HG02970 (cell line): ENCODE results near the gene GFRA1.

ENCODE experiments used
- ATAC-seq: cut with Tn5 transposase; IDR thresholded peaks from one replicate; pipeline ENCODE4 v1.9.1; 2021; ENCODE audit warnings: mild to moderate bottlenecking, moderate library complexity, moderate number of reproducible peaks; ENCODE audit not compliant: unreplicated experiment, low FRiP score

GFRA1 gene

GRCh38 chr10:116134322-116134721 is 138.7 kb downstream of the GFRA1 start:
- no peak for ATAC-seq

GRCh38 chr10:116133634-116134033 is 139.4 kb downstream of the GFRA1 start:
- no peak for ATAC-seq

- ATAC-seq = no peak
Observed at GRCh38 chr10:116132780-116133399, 140.1 kb downstream of the GFRA1 start.

- no peak for ATAC-seq
Observed at GRCh38 chr10:116130006-116130405, 143.0 kb downstream of the GFRA1 start.

- ATAC-seq = no peak
Observed at GRCh38 chr10:116126954-116127695, 145.9 kb downstream of the GFRA1 start.

GRCh38 chr10:116126239-116126638 is 146.8 kb downstream of the GFRA1 start:
- no peak for ATAC-seq

- no peak for ATAC-seq
Observed at GRCh38 chr10:116125180-116125579, 147.8 kb downstream of the GFRA1 start.

GRCh38 chr10:116124777-116125176 is 148.2 kb downstream of the GFRA1 start:
- no peak for ATAC-seq

GRCh38 chr10:116122664-116123063 is 150.3 kb downstream of the GFRA1 start:
- ATAC-seq = no peak

- no peak for ATAC-seq
Observed at GRCh38 chr10:116121640-116122525, 151.1 kb downstream of the GFRA1 start.

GRCh38 chr10:116120688-116121455 is 152.1 kb downstream of the GFRA1 start:
- ATAC-seq = no peak

- ATAC-seq = no peak
Observed at GRCh38 chr10:116118847-116119246, 154.2 kb downstream of the GFRA1 start.

GRCh38 chr10:116115797-116116196 is 157.2 kb downstream of the GFRA1 start:
- ATAC-seq = no peak

- no peak for ATAC-seq
Observed at GRCh38 chr10:116115036-116115641, 157.9 kb downstream of the GFRA1 start.

GRCh38 chr10:116113721-116114501 is 159.1 kb downstream of the GFRA1 start:
- ATAC-seq = no peak

GRCh38 chr10:116112232-116113231 is 160.5 kb downstream of the GFRA1 start:
- no peak for ATAC-seq

- no peak for ATAC-seq
Observed at GRCh38 chr10:116111483-116112095, 161.4 kb downstream of the GFRA1 start.

GRCh38 chr10:116110736-116111135 is 162.3 kb downstream of the GFRA1 start:
- ATAC-seq = no peak
